Psoas muscle (tissue), 8 donors: ENCODE data around the gene OR2T1. TPM values are rescaled to one million over a fixed set of nuclear protein-coding genes. Genes with fewer than 3 reads are reported as not detected.
"Not testable (repeated sequence)": the region's sequence is repeated elsewhere in the genome, so short reads cannot be mapped to it uniquely, and the experiment has no call there.

ENCODE experiments used
- ATAC-seq, 4 donors: fragments of 200-7000 bp; cut with Tn5 transposase; one replicate each; pipeline ENCODE4 v1.9.1; 2020; ENCODE audit warnings: moderate library complexity in 3 of 4, mild to moderate bottlenecking in 2 of 4
- DNase-seq, 2 donors: peaks; one replicate each; pipeline ENCODE4 v3.0.0-alpha.2; 2020
- H3K27ac ChIP-seq: fragments of 200-600 bp; one replicate; pipeline ENCODE4 v1.8.0; 2022
- H3K27me3 ChIP-seq, 3 donors: fragments of 200-600 bp in 1 of 3; one replicate each; pipeline versions ENCODE4 v1.6.1 to v1.8.0; 2013 to 2022; ENCODE audit warnings: low read length in 2 of 3, mild to moderate bottlenecking in 2 of 3, moderate library complexity in 1 of 3; ENCODE audit not compliant: insufficient read depth in 3 of 3
- H3K36me3 ChIP-seq, 2 donors: fragments of 200-600 bp in 1 of 2; one replicate each; pipeline versions ENCODE4 v1.6.1 to v1.8.0; 2013 to 2022; ENCODE audit warnings: low read depth in 1 of 2, mild to moderate bottlenecking in 1 of 2, moderate library complexity in 1 of 2; ENCODE audit not compliant: insufficient read depth in 1 of 2
- H3K4me1 ChIP-seq: fragments of 200-600 bp; one replicate; pipeline ENCODE4 v1.8.0; 2022
- H3K4me3 ChIP-seq: fragments of 200-600 bp; one replicate; pipeline ENCODE4 v1.8.0; 2022; ENCODE audit warnings: mild to moderate bottlenecking
- H3K9me3 ChIP-seq: fragments of 200-600 bp; one replicate; pipeline ENCODE4 v1.8.0; 2022
- WGBS, 3 donors: extraction: QIAGEN DNeasy Blood & Tissue Kit; methylation state at CpG; one replicate each; pipeline versions ENCODE4 v1.1.6 to v1.1.7; 2013; 5-methylcytosine and 5-hydroxymethylcytosine counted together
- intact Hi-C, 2 donors: fragments of 100-400 bp; cut with DNase I; formaldehyde crosslinking; loops; one replicate each; pipeline versions ENCODE4 v1.11.0 to v1.14.2; 2022
- polyA plus RNA-seq, 3 donors: library from polyadenylated mRNA; stranded (reverse); fragments of 200-250 nt; gene quantifications; one replicate each; pipeline ENCODE4 v1.2.3, GENCODE V29; 2013
- total RNA-seq, 4 donors: library from RNA; stranded (reverse); fragmentation: NEBNext Ultra II Directional in 2 of 4; extraction: Animal tissue kit (Norgen Biotek cat#: 25700) in 2 of 4; gene quantifications; one replicate each; pipeline versions ENCODE4 v1.2.1 to v1.2.4, GENCODE V29; 2021 to 2023
- donor health status: healthy with polysubstance abuse.
- donor health status: DM: no; HTN: no; CAD: no; lungs with moderate emphysema.
- donor health status: Bipolar disorder and iron deficiency.
- donor health status: healthy.
- donor health status: DM: yes; HTN: yes; CAD: no.
- donor health status: DM: no; HTN: no; CAD: no.
- donor health status: DM: no; HTN: no; CAD: no.
- donor health status: DM: yes; HTN: yes; CAD: no.

The OR2T1 gene
- total and polyA plus RNA-seq, 7 donors = not detected

DNA sequence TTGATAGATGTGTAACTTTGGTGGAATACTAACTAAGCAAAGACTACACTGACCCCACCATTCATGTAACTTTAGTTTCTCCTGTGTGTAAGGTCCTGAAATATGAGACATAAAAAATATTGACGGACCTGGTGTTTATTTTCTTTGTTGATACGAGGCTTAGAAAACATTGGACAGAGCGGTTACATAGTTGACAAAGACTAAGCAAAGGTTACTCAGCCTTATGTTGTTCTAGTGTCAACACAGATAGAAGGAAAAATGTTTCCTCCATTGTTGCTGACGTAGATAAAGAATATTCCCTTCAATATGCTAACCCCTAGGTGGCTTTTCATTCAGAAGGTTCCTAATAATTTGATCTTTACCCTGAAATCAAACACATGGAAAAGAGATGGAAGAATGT is 52.2 kb downstream of the OR2T1 start:
- H3K27me3 ChIP-seq, DNase-seq, H3K9me3 ChIP-seq, H3K36me3 ChIP-seq, H3K4me1 ChIP-seq, H3K27ac ChIP-seq, ATAC-seq, intact Hi-C loops, H3K4me3 ChIP-seq: not testable (repeated sequence)
- WGBS, 3 donors = 63 to 84% (median 71%) methylated on average over 1 of the region's 4 CpGs

DNA sequence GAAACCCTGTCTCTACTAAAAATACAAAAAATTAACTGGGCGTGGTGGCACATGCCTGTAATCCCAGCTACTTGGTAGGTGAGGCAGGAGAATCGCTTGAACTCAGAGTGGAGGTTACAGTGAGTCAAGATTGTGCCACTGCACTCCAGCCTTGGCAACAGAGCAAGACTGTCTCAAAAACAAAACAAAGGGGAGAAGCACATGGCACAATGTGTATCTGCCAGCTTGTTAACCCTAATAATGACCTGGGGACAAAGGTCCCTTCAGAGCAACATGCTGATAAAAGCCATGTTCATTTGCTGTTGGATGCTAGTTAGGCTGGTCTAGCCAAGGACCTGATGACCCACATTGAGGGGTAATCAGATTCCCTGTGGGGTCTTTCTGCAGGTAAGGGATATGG is 53.8 kb downstream of the OR2T1 start:
- ATAC-seq, H3K36me3 ChIP-seq, DNase-seq, H3K4me1 ChIP-seq, H3K4me3 ChIP-seq, intact Hi-C loops, H3K27ac ChIP-seq, H3K27me3 ChIP-seq, H3K9me3 ChIP-seq: not testable (repeated sequence)
- WGBS, 3 donors = no CpG with 5 or more reads among the region's 2 CpGs

Other genes starting within 250 kb of the OR2T1 start
- gene OR2M2, start 228.2 kb upstream of the OR2T1 start, total RNA-seq = not detected
- not detected for gene OR2M2, start 228.2 kb upstream of the OR2T1 start, polyA plus RNA-seq
- not detected for gene OR2M3, start 205.8 kb upstream of the OR2T1 start, total RNA-seq
- gene OR2M3, start 205.8 kb upstream of the OR2T1 start, polyA plus RNA-seq = not detected
- gene OR2M4, start 171.6 kb upstream of the OR2T1 start, total RNA-seq = not detected
- not detected for gene OR2M4, start 171.6 kb upstream of the OR2T1 start, polyA plus RNA-seq
- gene OR2T33, start 125.1 kb upstream of the OR2T1 start, total RNA-seq = not detected
- not detected for gene OR2T33, start 125.1 kb upstream of the OR2T1 start, polyA plus RNA-seq
- gene OR2T12, start 99.6 kb upstream of the OR2T1 start, total RNA-seq = not detected
- not detected for gene OR2T12, start 99.6 kb upstream of the OR2T1 start, polyA plus RNA-seq
- gene OR2M7, start 78.5 kb upstream of the OR2T1 start, total RNA-seq = not detected
- not detected for gene OR2M7, start 78.5 kb upstream of the OR2T1 start, polyA plus RNA-seq
- not detected for gene OR14C36, start 54.3 kb upstream of the OR2T1 start, total RNA-seq
- not detected for gene OR14C36, start 54.3 kb upstream of the OR2T1 start, polyA plus RNA-seq
- gene OR2T4, start 41.4 kb upstream of the OR2T1 start, total RNA-seq = not detected
- not detected for gene OR2T4, start 41.4 kb upstream of the OR2T1 start, polyA plus RNA-seq
- gene OR2T6, start 27.3 kb upstream of the OR2T1 start, total RNA-seq = not detected
- gene OR2T6, start 27.3 kb upstream of the OR2T1 start, polyA plus RNA-seq = not detected
- not detected for gene OR2T2, start 42.6 kb downstream of the OR2T1 start, total RNA-seq
- gene OR2T2, start 42.6 kb downstream of the OR2T1 start, polyA plus RNA-seq = not detected
- gene OR2T3, start 70.3 kb downstream of the OR2T1 start, total RNA-seq = not detected
- not detected for gene OR2T3, start 70.3 kb downstream of the OR2T1 start, polyA plus RNA-seq
- not detected for gene OR2T5, start 85.5 kb downstream of the OR2T1 start, total RNA-seq
- gene OR2T5, start 85.5 kb downstream of the OR2T1 start, polyA plus RNA-seq = not detected
- not detected for gene OR2G6, start 105.0 kb downstream of the OR2T1 start, total RNA-seq
- not detected for gene OR2G6, start 105.0 kb downstream of the OR2T1 start, polyA plus RNA-seq
- not detected for gene OR2T29, start 159.7 kb downstream of the OR2T1 start, total RNA-seq
- gene OR2T29, start 159.7 kb downstream of the OR2T1 start, polyA plus RNA-seq = not detected
- not detected for gene OR2T34, start 171.7 kb downstream of the OR2T1 start, total RNA-seq
- not detected for gene OR2T34, start 171.7 kb downstream of the OR2T1 start, polyA plus RNA-seq
- gene OR2T10, start 194.7 kb downstream of the OR2T1 start, total RNA-seq = not detected
- gene OR2T10, start 194.7 kb downstream of the OR2T1 start, polyA plus RNA-seq = not detected
- not detected for gene OR2T11, start 232.0 kb downstream of the OR2T1 start, total RNA-seq
- gene OR2T11, start 232.0 kb downstream of the OR2T1 start, polyA plus RNA-seq = not detected
- not detected for gene OR2T35, start 242.2 kb downstream of the OR2T1 start, total RNA-seq
- gene OR2T35, start 242.2 kb downstream of the OR2T1 start, polyA plus RNA-seq = not detected